HG02571 (cell line): ENCODE data around the gene SH3BP1.
"Not testable (repeated sequence)": the region's sequence is repeated elsewhere in the genome, so short reads cannot be mapped to it uniquely, and the experiment has no call there.

Experiments
- ATAC-seq: cut with Tn5 transposase; IDR thresholded peaks from one replicate; pipeline ENCODE4 v1.9.1; 2021; ENCODE audit warnings: mild to moderate bottlenecking, moderate library complexity; ENCODE audit not compliant: unreplicated experiment

The SH3BP1 gene

DNA sequence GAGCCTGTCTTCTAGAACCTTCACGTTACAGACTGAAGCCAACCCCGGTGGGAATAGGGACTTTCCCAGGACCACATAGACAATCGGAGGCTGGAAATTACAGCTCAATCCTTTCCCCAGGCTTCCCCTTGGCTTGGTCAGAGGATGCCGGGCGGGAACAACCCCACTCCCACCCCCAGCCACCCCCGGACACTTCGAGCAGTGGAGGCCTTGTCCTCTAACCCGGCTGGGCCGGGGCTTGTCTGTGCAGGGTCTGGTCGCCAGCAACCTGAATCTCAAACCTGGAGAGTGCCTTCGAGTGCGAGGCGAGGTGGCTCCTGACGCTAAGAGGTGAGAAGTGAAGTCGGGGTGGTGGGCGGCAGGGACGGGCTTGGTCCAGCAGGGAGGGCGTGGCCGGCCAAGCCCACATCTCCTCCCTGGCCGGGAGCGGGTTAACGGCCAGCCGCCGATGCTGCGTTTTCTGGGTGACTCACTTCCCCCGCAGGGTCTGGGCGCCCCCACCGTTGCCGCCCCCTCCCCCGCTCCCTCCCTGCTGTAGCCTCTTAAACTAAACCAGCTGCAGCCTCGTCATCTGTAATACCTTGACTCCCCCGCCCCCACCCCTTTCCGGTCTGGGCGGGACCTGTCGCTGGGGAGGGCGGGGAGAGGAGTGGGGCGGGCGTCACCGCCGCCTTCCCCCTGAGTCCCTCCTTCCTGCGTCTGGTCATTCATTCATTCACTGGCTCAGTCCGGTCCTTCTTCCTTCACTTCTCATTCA lies 37.4 kb downstream of the SH3BP1 start:
- ATAC-seq = peak; percentile 39

DNA sequence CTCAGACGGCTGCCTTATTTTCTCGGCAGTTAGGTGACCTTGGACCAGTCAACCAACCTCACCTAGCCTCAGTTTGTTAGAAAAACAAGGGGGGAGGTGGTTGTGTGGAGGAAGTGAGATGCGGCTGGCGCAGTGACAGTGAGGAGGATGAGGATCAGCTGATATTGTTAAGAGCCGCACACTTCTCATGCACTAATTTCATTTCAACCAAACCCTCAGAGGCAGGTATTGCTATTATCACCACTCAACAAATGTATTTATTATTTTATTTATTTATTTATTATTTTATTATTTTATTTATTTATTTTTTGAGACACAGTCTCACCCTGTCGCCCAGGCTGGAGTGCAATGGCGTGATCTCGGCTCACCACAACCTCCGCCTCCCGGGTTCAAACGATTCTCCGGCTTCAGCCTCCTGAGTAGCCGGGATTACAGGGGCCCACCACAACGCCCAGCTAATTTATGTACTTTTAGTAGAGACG lies 38.1 kb downstream of the SH3BP1 start:
- ATAC-seq = peak; percentile 2

DNA sequence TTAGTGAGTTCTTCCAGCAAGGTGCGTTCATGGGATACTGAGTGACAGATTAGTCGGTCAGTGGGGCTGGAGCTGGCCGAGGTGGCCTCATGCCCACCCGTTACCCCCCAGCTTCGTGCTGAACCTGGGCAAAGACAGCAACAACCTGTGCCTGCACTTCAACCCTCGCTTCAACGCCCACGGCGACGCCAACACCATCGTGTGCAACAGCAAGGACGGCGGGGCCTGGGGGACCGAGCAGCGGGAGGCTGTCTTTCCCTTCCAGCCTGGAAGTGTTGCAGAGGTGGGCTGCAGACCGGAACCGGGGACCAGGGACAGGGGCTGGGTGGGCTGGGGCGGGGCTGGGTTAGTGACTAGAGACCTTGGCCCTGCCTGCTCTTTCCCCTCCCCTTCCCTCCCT lies 38.9 kb downstream of the SH3BP1 start:
- ATAC-seq = no peak

DNA sequence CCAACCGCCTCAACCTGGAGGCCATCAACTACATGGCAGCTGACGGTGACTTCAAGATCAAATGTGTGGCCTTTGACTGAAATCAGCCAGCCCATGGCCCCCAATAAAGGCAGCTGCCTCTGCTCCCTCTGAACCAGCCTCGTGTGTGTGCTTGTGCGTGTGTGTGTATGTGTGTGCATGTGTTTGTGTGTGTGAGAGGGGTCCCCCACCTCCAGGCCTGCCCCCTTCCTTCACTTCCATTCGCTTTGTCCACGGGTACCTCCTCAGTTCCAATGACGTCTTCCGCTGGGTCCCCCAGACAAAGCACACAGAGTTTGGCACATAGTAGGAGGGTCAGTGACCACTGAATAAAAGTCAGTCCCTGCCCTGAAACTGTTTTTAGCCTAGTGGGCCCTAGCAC lies 40.2 kb downstream of the SH3BP1 start:
- no peak for ATAC-seq

DNA sequence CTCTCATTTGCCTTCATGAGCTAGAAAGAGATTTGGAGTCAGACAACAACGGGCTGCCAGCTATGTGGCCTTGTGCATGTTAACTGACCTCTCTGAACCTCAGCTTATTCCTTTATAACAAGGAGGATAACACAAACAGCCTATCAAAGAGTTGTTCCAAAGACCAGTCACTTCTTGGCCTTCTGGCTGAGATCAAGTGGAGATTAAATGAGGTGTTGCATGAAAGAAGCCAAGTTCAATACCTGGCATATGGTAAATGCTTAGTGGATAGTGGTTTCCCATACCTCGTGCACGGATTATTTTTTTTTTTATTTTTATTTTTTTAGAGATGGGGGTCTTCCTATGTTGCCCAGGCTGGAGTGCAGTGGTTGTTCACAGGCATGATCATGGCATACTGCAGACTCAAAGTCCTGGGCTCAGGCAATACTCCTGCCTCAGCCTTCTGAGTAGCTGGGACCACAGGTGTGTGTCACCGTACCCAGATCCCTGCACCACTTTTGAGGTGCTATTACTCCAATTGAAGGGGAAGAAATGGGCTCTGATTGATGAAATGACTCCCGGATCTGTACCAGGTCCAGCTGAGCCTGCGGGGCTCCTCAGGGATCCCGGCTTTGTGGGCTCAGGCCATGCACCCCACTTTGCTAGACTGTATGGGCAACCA lies 40.9 kb downstream of the SH3BP1 start:
- ATAC-seq = no peak

DNA sequence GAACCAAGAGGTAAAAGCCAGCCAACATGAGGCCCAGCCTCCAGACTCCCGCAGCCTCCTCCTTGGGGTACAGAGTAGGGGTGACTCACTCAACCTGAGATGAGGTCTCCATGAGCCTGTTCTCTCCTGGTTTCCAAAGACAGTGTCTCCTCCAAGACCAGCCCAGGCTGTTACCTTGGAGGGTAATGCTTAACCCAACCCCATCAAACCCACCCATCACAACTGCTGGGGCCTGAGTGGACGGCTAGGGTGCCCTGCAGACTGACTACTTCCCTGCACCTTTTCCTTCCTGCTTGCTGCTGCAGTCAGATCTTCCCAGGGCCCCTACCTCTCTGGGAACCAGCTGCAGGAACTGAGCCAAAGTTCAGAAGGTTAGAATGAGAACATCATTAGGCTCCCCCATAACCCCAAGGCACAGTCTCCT lies 41.5 kb downstream of the SH3BP1 start:
- no peak for ATAC-seq

DNA sequence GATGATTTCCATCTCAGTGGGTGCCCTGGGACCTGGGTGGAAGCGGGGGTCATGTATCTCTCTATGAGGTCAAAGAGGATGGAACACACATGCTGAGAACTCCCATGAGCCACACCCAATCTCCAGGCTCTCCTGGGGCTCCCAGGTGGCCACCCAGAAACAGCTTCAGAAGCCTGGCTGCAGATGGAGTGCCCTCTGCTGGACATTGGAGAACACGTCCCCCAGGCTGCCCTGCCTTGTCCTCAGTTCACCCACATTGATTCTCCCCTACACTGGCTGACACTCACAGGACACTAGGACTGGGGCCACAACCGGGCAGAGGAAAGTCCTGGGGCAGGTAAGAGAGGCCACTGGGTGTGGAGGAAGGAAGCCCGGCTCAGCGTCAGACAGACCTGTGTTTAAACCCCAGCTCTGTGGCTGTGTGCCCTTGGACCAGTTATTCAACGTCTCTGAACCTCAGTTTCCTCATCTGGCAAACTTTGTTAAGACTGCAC lies 42.1 kb downstream of the SH3BP1 start:
- ATAC-seq = no peak

DNA sequence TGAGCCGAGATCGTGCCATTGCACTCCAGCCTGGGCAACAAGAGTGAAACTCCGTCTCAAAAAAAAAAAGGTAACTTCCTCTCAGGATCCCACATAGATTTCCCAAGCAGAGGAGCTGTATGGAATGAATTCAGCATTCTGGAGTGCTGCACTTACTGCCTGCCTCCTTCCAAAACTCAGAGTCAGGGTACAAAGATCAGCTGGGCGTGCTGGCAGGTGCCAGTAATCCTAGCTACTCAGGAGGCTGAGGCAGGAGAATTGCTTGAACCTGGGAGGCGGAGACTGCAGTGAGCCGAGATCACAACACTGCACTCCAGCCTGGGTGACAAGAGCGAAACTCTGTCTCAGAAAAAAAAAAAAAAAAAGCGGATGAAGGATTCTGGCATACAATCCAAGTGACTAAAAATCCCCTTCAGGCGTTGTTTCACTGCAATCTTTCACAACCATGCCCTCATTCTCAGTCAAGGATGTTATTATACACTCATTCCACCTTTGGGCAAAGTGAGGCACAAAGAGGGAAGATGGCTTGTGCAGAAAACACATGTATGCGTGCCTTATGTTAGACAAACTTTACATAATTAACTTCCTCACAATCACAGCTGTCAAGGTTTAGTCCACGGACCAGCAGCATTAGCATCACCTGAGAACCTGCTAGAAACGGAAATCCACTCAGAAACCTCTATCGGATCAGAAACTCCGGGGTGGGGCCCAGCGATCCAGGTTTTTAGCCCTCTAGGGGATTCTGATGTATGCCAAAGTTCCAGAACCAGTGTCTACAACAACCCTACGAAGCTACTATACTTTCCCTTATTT lies 45.5 kb downstream of the SH3BP1 start:
- no peak for ATAC-seq

DNA sequence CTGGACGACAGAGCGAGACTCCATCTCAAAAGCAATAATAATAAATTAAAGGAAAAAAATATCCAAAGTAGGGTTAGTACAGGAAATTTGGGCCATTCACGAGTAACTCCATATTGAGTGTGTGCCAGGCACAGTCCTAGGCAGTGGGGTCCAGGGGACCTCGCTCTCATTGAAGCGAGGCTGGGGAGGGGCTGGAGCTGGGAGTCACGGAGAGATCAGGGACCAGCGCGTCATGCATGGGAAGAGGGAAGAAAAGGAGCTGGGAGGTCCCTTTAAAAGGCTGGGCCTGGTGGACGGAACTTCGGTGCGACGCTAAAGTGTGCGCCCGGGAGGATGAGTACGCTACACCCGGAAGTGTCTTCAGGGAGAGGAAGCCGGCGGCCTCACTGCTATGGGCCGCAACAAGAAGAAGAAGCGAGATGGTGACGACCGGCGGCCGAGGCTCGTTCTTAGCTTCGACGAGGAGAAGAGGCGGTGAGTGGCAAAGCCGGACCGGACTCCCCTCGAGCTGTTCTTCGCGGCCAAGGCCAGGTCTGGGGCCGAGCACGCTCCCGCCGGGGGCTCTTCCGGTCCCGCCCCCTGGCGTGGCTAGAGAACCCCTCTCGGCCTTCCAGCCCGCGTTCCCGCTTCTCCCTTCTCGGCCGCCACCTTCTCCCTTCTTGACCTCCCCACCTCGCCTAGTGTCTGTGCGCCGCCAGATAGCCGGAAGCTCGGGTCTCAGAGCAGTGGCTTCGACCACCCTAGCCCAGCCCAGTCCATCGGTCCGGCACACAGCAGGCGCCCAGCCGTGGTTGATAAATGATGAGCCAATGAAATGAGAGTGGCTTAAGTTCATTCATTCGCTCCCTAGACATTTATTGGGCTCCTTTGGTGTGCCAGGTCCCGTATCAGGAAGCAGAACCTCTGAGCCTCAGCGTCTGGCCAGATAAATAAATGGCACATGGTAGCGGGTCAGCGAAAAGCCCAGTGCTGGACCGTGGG lies 46.8 kb downstream of the SH3BP1 start, which contains the start of gene NOL12:
TSS of gene NOL12 (plus strand) at position 342 of the 981 bp plus-strand sequence. CDS start at position 392, 50 bp downstream.
- ATAC-seq = peak; percentile 60

DNA sequence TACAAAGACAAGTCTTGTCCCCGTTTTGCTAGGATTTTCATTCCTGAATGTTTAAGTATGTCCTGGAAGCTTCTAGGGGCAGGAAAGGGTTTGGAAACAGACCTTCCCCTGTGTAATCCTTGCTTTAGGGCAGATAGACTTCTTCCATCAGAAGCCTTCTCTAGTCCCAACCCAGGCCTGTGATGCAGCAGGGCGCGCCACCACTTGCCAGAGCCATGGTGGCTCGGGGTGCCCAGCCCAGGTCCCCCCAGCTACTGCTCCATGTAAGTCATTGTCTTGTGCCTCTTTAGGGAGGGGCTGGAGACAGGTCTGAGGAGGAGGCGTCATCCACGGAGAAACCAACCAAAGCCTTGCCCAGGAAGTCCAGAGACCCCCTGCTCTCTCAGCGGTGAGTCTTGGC lies 50.9 kb downstream of the SH3BP1 start:
- no peak for ATAC-seq

DNA sequence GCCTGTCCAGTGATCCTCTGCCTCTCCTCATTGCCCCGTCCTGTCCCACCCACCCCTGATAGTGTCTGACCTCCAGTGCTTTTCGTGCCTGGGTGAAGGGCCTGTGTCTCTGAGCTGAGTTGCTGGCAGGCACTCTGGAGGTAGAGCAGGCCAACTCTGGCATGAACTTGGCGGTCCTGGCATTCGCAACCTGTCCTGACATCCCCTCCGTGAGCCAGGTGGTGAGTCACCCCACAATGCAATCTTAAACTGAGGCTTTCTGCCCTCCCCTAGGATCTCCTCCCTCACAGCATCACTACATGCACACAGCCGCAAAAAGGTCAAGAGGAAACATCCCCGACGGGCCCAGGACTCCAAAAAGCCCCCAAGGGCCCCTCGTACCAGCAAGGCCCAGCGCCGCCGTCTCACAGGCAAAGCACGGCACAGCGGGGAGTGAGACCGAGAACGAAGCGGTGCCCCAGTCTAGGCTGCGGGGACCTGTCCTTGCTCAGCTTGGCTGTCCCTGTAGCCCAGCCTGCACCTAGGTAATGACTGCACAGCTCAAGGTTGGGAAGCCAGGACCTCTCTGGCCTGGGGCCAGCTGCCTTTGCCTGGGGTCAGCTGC lies 51.5 kb downstream of the SH3BP1 start:
- no peak for ATAC-seq

DNA sequence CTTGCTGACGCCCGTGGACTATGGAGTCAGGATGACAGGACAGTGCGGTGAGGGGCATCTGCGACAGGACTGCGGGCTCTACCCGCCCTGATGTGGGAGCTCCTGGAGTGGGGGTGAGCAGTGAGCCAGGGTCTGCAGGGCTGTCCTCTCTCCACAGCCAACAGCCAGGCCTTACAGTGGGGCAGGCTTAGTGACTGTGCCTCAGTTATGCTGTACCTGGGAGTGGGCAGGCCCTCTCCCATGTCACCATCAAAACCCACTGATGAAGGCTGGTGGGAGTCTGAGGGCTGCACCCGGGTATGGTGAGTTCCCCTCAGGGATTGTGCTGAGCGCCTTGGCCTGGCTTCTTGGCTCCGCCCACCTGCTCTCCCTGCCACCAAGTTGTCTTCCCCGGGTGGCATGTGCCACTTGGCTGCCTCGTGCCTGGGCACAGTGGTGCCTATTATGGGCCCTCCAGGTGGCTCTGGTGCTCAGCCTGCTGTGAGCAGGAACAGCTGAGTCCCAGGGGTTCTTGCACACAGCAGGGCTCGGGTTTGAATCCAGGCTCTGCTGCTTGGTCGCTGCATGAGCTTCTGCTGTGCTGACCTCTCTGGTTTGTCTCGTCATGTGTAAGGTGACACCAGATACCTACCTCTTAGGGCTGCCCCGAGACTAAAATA lies 53.3 kb downstream of the SH3BP1 start:
- ATAC-seq = no peak

DNA sequence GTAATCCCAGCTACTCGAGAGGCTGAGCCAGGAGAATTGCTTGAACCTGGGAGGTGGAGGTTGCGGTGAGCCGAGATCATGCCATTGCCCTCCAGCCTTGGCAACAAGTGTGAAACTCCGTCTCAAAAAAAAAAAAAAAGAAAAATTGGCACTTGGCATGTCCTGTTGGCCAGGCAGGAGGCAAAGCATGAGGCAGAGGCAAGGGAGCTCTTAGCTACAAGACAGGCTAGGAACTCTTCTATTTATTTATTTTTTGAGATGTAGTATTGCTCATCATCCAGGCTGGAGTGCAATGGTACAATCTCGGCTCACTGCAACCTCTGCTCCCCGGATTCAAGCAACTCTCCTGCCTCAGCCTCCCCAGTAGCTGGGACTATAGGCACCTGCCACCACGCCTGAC lies 54.7 kb downstream of the SH3BP1 start:
- not testable (repeated sequence) for ATAC-seq

DNA sequence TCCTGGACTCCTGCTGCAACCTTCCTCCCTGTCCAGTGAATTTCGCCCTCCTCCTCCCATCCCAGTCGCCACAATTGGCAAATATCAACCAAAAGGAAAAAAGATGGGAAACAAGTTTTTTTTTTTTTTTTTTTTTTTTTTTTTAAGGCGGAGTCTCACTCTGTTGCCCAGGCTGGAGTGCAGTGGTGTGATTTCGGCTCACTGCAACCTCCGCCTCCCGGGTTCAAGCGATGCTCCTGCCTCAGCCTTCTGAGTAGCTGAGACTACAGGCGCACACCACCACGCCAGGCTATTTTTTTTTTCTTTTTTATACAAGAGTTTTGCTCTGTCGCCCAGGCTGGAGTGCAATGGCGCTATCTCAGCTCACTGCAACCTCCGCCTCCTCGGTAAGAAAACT lies 56.8 kb downstream of the SH3BP1 start:
- ATAC-seq = not testable (repeated sequence)

DNA sequence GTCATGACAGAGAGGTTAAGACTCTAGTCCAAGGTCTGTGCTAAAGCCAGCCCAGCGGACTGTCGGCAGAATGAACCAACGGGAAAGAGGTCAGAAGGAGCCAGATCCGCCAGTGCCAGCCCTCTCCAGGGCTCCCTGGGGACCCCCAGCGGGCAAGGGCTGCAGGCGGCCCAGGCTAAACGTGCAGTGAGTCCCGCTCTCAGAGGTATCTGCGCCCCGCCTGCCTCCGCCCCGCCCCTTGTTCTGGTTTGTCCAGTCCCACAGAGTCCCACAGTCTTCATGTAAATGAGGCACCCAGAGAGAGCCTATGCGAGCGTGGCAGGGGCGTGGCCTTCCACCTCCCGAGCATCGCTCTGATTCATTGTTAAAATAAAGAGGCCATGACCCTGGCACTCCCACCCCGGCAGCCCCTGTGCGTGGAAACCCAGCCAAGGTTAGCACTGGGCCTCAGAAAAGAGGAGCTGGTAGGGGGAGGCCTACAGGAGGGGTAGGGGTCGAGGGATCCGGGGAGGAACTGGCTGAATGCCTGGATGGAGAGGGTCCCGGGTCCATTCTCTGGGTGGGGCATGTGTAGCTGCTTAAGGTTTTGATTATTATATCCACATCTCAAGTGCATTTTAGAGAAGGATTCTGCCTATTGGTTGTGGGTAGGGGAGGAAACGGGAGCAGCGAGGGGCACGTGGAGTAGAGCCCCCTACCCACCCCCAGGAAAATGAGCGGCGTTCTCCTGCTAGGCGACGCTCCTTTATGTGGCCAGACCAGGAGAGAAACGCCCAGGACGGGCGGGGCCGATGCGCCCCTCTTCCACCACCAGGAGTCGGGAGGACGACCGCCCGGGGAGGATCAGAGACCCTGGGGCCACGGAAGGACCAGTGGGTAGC lies 57.4 kb downstream of the SH3BP1 start, which contains the start of gene TRIOBP:
TSS of gene TRIOBP (plus strand) at position 392 of the 881 bp plus-strand sequence. CDS start 4,318 bp downstream, outside the sequence.
- ATAC-seq = peak; percentile 85

DNA sequence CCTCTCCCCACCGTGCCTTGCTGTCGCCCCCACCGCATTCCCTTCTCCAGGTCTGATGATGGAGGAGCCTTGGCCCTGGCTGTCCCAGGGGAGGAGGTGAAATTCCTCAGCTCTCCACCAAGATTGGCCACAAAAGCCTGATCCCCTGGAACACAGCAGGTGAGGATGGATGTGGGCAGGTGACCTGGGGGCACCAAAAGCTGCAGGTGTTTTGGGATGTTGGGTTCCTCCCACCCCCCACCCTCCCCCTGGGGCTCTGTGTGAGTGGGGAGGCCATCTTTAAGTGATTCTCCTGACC lies 58.0 kb downstream of the SH3BP1 start:
- ATAC-seq = no peak

DNA sequence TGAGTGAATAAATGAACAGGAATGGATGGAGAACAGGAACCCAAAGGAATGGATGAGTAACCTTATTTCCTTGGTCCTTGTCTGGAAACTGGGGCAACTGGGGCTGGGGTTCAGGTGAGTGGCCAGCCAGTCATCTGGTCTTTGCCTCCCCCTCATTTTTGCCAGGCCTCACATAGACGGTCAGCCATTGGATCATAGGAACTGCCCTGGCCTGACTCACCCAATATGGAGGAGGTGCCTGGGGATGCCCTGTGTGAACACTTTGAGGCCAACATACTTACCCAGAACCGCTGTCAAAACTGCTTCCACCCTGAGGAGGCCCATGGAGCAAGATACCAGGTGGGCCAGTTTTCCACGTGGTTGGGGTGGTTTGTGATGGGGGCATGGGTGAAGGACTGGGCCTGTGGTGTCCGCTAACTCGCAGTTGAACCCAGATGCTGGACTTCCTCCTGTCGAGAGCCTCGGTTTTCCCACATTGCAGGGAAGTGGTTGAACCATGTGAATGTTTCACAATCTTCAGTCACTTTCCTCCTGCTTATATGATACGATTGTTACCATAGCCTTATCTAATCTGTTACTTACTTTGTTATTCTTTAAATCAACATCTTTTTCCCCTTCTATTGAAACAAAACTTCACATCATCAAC lies 61.8 kb downstream of the SH3BP1 start:
- ATAC-seq = no peak

DNA sequence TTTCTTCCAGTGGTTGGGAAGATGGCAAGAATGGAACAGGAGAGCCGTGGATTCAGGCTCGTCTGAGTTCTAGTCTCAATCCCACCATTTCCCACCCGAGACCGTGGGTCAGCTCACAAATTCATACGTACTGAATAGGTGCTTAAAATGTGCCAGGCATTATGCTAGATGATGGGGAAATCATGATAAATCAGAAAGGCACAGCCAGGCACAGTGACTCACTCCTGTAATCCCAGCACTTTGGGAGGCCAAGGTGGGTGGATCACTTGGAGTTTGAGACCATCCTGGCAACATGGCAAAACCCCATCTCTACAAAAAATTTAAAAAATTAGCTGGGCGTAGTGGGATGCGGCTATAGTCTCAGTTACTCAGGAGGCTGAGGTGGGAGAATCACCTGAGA lies 64.4 kb downstream of the SH3BP1 start:
- ATAC-seq = no peak
